Gastroesophageal sphincter (tissue), 4 donors: ENCODE data around the gene CADM2. TPM values are rescaled to one million over a fixed set of nuclear protein-coding genes. Genes with fewer than 3 reads are reported as not detected.

ENCODE experiments used
- ATAC-seq: fragments of 150-250 bp; one replicate; pipeline ENCODE4 v1.9.1; 2016; ENCODE audit warnings: mild to moderate bottlenecking, moderate library complexity
- H3K27ac ChIP-seq, 4 donors: fragments of 200-600 bp; sonication (generic) in 3 of 4; 1 replicate in 3 of 4; 2 replicates in 1 of 4; pipeline ENCODE4 v1.5.1; 2016 to 2019
- H3K27me3 ChIP-seq: fragments of 200-600 bp; sonication (generic); one replicate; pipeline ENCODE4 v1.5.1; 2019
- H3K36me3 ChIP-seq, 2 donors: fragments of 200-600 bp; sonication (generic); one replicate each; pipeline ENCODE4 v1.5.1; 2019; ENCODE audit warnings: control low read depth in 1 of 2
- H3K4me1 ChIP-seq, 3 donors: fragments of 200-600 bp; sonication (generic); 1 replicate in 2 of 3; 2 replicates in 1 of 3; pipeline ENCODE4 v1.5.1; 2016 to 2019; ENCODE audit warnings: control low read depth in 2 of 3
- H3K4me3 ChIP-seq, 2 donors: fragments of 200-600 bp; sonication (generic); one replicate each; pipeline ENCODE4 v1.5.1; 2019; ENCODE audit warnings: mild to moderate bottlenecking in 1 of 2, moderate library complexity in 1 of 2
- H3K9me3 ChIP-seq, 3 donors: fragments of 200-600 bp; sonication (generic); one replicate each; pipeline ENCODE4 v1.5.1; 2017 to 2019; ENCODE audit warnings: control low read depth in 2 of 3
- CTCF ChIP-seq, 4 experiments: fragments of 200-600 bp in 2 of 4; fragments of 450-650 bp in 2 of 4; sonication (generic) in 1 of 4; IDR thresholded peaks; one replicate each; pipeline ENCODE4 v1.5.1; 2017 to 2019; ENCODE audit warnings: antibody characterized with exemption in 4 of 4, mild to moderate bottlenecking in 2 of 4, moderate library complexity in 2 of 4
- EP300 ChIP-seq: sonication (generic); formaldehyde crosslinking; IDR thresholded peaks from one replicate; pipeline ENCODE4 v1.6.1; 2017; ENCODE audit warnings: antibody characterized with exemption, mild to moderate bottlenecking
- POLR2A ChIP-seq, 2 donors: fragments of 450-650 bp; IDR thresholded peaks; one replicate each; pipeline ENCODE4 v1.6.1; 2017; ENCODE audit warnings: antibody characterized with exemption in 2 of 2, mild to moderate bottlenecking in 2 of 2, moderate library complexity in 1 of 2
- POLR2AphosphoS5 ChIP-seq: sonication (generic); formaldehyde crosslinking; IDR thresholded peaks from one replicate; pipeline ENCODE4 v1.6.1; 2017; ENCODE audit warnings: antibody characterized with exemption
- WGBS, 2 donors: methylation state at CpG; one replicate each; pipeline ENCODE4 v1.1.5; 2018; ENCODE audit warnings: low coverage in 1 of 2; 5-methylcytosine and 5-hydroxymethylcytosine counted together
- total RNA-seq, 4 donors: library from RNA; depleted of rRNA; stranded (reverse); fragments of >200 nt; gene quantifications; one replicate each; pipeline ENCODE4 v1.1.0, GENCODE V29; 2016

Gene CADM2
- total RNA-seq, 4 donors from 2014 or later = 8.2 to 10.1 (median 9.4) TPM

- Histone ChIP-seq H3K9me3 (no peaks in the 10 kb centered on the region), H3K4me3 (no peak overlapping the region), H3K4me1 (no peaks in the 10 kb centered on the region), H3K27ac (no peak overlapping the region), H3K27me3 (no peaks in the 10 kb centered on the region), H3K36me3 (no peaks in the 10 kb centered on the region)
- ATAC-seq = no peak
- TF ChIP-seq POLR2AphosphoS5 = no peak
- no peak for TF ChIP-seq CTCF (IDR thresholded peaks at IDR 0.05)
- no peak for TF ChIP-seq EP300
- no peak for TF ChIP-seq POLR2A (IDR thresholded peaks at IDR 0.05)
- 64 to 90% methylated on average over 1 of the region's 1 CpG for WGBS, 2 donors
These were observed 47.2 kb downstream of the CADM2 start for GRCh38 chr3:85005946-85006345.

GRCh38 chr3:85007195-85008094 is 48.7 kb downstream of the CADM2 start:
- Histone ChIP-seq H3K4me3 (no peak overlapping the region), H3K27ac (no peak overlapping the region), H3K4me1 (no peaks in the 10 kb centered on the region), H3K27me3 (no peaks in the 10 kb centered on the region), H3K9me3 (no peaks in the 10 kb centered on the region), H3K36me3 (no peaks in the 10 kb centered on the region)
- TF ChIP-seq EP300 (no peak), POLR2A (IDR thresholded peaks at IDR 0.05) (no peak), POLR2AphosphoS5 (no peak), CTCF (IDR thresholded peaks at IDR 0.05) (no peak)
- ATAC-seq = no peak
- WGBS, 2 donors = 56 to 62% methylated on average over 7 of the region's 7 CpGs

GRCh38 chr3:85020828-85021227 is 62.0 kb downstream of the CADM2 start:
- no peak for TF ChIP-seq CTCF (IDR thresholded peaks at IDR 0.05)
- TF ChIP-seq POLR2AphosphoS5 = no peak
- TF ChIP-seq EP300 = no peak
- no peak for TF ChIP-seq POLR2A (IDR thresholded peaks at IDR 0.05)
- ATAC-seq = no peak
- no peak overlapping the region for H3K4me3 ChIP-seq
- H3K9me3 ChIP-seq = no peaks in the 10 kb centered on the region
- 54 to 70% methylated on average over 2 to 5 of the region's 5 CpGs for WGBS, 2 donors
- no peaks in the 10 kb centered on the region for H3K27me3 ChIP-seq
- H3K36me3 ChIP-seq = no peaks in the 10 kb centered on the region
- H3K4me1 ChIP-seq = no peaks in the 10 kb centered on the region
- no peak overlapping the region for H3K27ac ChIP-seq

GRCh38 chr3:85030052-85030451 is 71.3 kb downstream of the CADM2 start:
- ATAC-seq = no peak
- H3K36me3 ChIP-seq = no peaks in the 10 kb centered on the region
- TF ChIP-seq POLR2AphosphoS5 (no peak), EP300 (no peak), POLR2A (IDR thresholded peaks at IDR 0.05) (no peak)
- no peaks in the 10 kb centered on the region for H3K4me1 ChIP-seq
- no peaks in the 10 kb centered on the region for H3K27me3 ChIP-seq
- H3K27ac ChIP-seq = no peak overlapping the region
- 64 to 68% methylated on average over 7 of the region's 7 CpGs for WGBS, 2 donors
- H3K4me3 ChIP-seq = no peak overlapping the region
- no peaks in the 10 kb centered on the region for H3K9me3 ChIP-seq

GRCh38 chr3:85037203-85037602 is 78.4 kb downstream of the CADM2 start:
- Histone ChIP-seq H3K4me1 (no peaks in the 10 kb centered on the region), H3K27me3 (no peaks in the 10 kb centered on the region), H3K27ac (no peak overlapping the region), H3K9me3 (no peaks in the 10 kb centered on the region), H3K36me3 (no peaks in the 10 kb centered on the region), H3K4me3 (no peak overlapping the region)
- WGBS, 2 donors = 84 to 94% methylated on average over 2 of the region's 2 CpGs
- ATAC-seq = no peak
- no peak for TF ChIP-seq POLR2AphosphoS5
- TF ChIP-seq POLR2A (IDR thresholded peaks at IDR 0.05) = no peak
- TF ChIP-seq EP300 = no peak
- no peak for TF ChIP-seq CTCF (IDR thresholded peaks at IDR 0.05)
